ENCODE results near the gene CNP.

Gene CNP

GRCh38 chr17:41942626-41943373, 23.8 kb upstream of the CNP start:
- no peak for DNase-seq

GRCh38 chr17:41943492-41943891, 23.1 kb upstream of the CNP start:
- no peak for DNase-seq

GRCh38 chr17:41944943-41945342, 21.7 kb upstream of the CNP start:
- no peak for DNase-seq

- DNase-seq: no peak
These were observed 17.7 kb upstream of the CNP start for GRCh38 chr17:41948762-41949460.

- no peak for DNase-seq
These were observed 10.1 kb upstream of the CNP start for GRCh38 chr17:41956522-41956921.

GRCh38 chr17:41957031-41957868, 9.3 kb upstream of the CNP start:
- no peak for DNase-seq

GRCh38 chr17:41957869-41958439, 8.6 kb upstream of the CNP start:
- no peak for DNase-seq

- DNase-seq: no peak
These were observed 7.6 kb upstream of the CNP start for GRCh38 chr17:41959030-41959335.

- no peak for DNase-seq
These were observed 7.1 kb upstream of the CNP start for GRCh38 chr17:41959336-41960095.

- no peak for DNase-seq
These were observed 4.5 kb upstream of the CNP start for GRCh38 chr17:41962111-41962510.

GRCh38 chr17:41962768-41963434, 3.7 kb upstream of the CNP start:
- peak; percentile 32 to 65 (median 56) for DNase-seq

GRCh38 chr17:41965694-41966462, 717 bp upstream of the CNP start:
- DNase-seq: peak; percentile 46 to 66 (median 56)

GRCh38 chr17:41967141-41967920, 736 bp downstream of the CNP start:
- DNase-seq: peak in 3 of 5 donors; percentile 18 to 45 (median 18)

GRCh38 chr17:41967921-41968578, 1.5 kb downstream of the CNP start:
- DNase-seq: no peak

- no peak for DNase-seq
These were observed 2.1 kb downstream of the CNP start for GRCh38 chr17:41968676-41969075.

GRCh38 chr17:41970901-41971331, 4.3 kb downstream of the CNP start:
- DNase-seq: no peak

- no peak for DNase-seq
These were observed 5.3 kb downstream of the CNP start for GRCh38 chr17:41971721-41972523.

GRCh38 chr17:41972571-41973407, 6.2 kb downstream of the CNP start:
- DNase-seq: no peak

All from T-helper 1 cell (primary cell).